GM21423 (cell line): ENCODE data around the gene VCL.

Experiments used
- ATAC-seq: cut with Tn5 transposase; IDR thresholded peaks from one replicate; pipeline ENCODE4 v1.9.1; 2021; ENCODE audit warnings: mild to moderate bottlenecking, moderate library complexity; ENCODE audit not compliant: unreplicated experiment

Gene VCL

DNA sequence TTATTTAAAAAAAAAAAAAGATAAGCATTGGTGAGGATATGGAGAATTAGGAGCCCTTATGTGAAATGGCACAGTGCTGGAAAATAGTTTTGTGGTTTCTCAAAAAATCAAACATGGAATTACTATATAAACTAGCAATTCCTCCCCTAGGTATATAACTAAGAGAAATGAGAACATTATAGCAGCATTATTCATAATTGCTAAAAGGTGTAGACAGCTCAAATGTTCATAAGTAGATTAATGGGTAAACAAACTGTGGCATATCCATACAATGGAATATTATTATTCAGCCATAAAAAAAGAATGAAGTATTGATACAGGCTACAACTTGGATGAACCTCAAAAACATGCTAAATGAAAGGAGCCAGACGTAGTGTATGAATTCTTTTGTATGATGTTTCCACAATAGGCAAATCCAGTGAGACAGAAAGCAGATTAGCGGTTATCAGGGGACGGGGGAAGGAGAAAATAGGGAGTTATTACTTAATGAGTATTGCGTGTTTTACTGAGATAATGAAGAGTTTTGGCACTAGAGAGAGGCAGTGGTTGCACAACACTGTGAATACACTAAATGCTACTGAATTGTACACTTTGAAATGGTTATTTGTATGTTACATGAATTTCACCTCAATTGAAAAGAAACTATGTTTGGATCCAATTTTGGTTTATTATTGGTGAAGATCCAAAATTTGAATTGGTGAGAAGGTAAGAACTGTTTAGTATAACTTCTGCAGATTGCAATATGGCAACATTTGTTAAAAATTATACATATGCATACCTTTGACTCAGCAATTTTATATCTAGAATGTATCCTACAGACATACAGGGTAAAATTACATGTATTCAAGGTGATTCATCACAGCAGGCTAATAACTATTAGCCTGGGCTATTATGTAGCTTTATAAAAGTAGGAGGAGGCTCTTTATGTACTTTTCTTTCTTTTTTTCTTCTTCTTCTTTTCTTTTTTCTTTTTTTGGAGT lies 69.7 kb downstream of the VCL start:
- ATAC-seq, result no peak

GRCh38 chr10:74071157-74071556 lies 73.2 kb downstream of the VCL start:
- ATAC-seq, result no peak

DNA sequence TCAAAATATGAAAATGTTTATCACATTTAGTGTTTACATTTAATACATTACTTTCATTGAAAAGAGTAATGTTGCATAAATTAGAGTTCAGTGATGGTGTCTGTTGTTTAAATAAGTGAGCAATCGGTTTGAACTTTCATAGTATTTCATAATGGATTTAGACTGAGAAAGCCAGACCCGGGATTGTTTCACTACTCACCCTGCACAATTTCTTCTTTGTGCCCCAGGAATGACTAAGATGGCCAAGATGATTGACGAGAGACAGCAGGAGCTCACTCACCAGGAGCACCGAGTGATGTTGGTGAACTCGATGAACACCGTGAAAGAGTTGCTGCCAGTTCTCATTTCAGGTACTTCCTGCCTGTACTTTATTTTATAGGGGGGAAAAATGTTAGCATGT lies 74.6 kb downstream of the VCL start:
- no peak for ATAC-seq

DNA sequence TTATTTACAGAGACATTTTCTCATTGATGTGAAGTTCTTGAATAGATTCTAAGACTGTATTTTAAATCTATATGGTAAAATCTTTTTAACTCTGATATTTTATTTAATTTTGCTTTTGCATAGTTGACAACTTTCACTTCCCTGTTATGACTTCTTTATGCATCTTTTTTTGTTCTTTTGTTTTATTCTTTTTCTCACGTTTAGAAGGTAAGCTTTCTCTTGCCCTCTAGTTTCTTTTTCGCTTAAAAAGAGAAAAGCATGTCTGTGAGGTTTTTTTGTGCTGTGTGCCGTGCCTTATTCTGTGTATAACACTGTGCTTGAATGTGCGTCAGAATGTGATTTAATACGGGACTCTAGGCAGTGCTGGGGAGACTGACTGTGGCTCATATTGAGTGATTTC lies 78.0 kb downstream of the VCL start:
- ATAC-seq, result no peak

- no peak for ATAC-seq
Measured at GRCh38 chr10:74076961-74077360, 79.0 kb downstream of the VCL start.

- no peak for ATAC-seq
Measured at GRCh38 chr10:74077416-74077815, 79.5 kb downstream of the VCL start.

DNA sequence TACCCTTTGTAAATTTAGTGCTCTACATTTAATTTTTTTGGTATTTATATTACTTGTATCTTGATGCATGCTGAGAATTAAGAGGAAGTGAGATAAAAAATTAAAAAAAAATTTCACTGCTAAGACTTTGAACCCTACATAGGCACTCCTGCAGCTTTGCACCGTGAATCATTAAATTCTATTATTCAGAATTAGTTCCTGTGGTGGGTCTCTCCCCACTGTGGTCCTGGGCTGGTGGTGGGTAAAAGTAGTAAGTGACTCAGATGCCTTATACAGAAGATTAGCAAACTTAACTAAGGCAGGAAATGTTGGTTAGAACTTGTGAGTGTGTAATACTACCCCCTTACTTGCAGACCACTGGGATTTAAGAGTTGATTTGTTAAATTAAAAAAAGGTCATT lies 80.1 kb downstream of the VCL start:
- ATAC-seq, result peak; percentile 86

- ATAC-seq, result no peak
Measured at GRCh38 chr10:74079028-74079935, 81.4 kb downstream of the VCL start.

GRCh38 chr10:74079936-74080590 lies 82.1 kb downstream of the VCL start:
- ATAC-seq, result no peak

GRCh38 chr10:74081192-74081803 lies 83.4 kb downstream of the VCL start:
- ATAC-seq, result no peak

GRCh38 chr10:74081941-74082718 lies 84.2 kb downstream of the VCL start:
- ATAC-seq, result no peak

DNA sequence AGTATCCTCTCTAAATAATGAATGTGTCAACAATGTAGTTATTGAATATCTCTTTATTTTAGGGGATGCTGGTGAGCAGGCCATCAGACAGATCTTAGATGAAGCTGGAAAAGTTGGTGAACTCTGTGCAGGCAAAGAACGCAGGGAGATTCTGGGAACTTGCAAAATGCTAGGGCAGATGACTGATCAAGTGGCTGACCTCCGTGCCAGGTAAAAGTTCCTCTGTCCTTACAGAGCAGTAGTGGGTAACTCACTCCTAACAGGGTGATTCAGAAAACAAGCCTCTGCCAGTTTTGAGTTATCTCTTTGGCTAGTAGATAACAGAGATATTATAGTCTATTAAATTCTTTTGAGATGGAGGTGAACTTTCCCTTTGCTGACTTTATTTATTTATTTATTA lies 85.4 kb downstream of the VCL start:
- no peak for ATAC-seq

GRCh38 chr10:74084955-74085354 lies 87.0 kb downstream of the VCL start:
- peak; percentile 75 for ATAC-seq

GRCh38 chr10:74086317-74086716 lies 88.4 kb downstream of the VCL start:
- ATAC-seq, result no peak

- ATAC-seq, result no peak
Measured at GRCh38 chr10:74088722-74089121, 90.8 kb downstream of the VCL start.

- no peak for ATAC-seq
Measured at GRCh38 chr10:74092372-74092771, 94.5 kb downstream of the VCL start.

DNA sequence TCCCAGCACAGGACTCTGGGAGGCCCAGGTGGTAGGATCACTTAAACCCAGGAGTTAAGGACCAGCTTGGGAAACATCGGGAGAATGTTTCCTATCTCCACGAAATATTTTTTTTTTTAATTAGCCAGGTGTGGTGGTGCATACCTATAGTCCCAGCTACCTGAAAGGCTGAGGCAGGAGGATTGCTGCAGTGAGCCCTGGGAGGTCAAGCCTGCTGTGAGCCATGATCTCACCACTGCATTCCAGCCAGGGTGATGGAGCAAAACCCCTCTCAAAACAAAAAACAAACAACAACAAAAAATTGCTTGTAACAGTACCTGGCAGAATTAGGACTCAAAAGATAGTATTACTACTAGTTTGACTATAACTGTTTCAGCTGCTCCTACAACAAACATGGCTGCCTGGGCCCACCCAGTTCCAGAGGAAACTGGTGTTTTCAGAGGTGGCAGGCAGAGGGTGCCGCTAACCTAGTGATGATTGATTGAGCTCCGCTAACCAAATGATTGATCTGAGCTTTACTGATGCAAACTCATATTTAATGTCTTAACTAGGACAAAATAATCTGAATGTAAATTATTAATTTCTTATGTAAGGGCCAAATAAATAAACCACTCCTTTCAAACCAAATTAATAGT lies 95.7 kb downstream of the VCL start:
- no peak for ATAC-seq

DNA sequence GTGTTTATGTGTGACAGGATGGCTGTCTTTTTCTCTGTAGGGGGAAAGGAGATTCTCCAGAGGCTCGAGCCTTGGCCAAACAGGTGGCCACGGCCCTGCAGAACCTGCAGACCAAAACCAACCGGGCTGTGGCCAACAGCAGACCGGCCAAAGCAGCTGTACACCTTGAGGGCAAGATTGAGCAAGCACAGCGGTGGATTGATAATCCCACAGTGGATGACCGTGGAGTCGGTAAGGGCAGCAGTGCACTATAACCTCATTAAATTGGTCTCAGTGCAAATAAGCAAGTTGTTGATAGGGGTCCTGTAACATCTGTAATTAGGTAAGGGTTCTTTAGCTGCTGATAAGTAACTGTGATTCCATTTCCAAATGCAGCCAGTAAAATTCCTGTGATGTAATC lies 96.3 kb downstream of the VCL start:
- no peak for ATAC-seq

DNA sequence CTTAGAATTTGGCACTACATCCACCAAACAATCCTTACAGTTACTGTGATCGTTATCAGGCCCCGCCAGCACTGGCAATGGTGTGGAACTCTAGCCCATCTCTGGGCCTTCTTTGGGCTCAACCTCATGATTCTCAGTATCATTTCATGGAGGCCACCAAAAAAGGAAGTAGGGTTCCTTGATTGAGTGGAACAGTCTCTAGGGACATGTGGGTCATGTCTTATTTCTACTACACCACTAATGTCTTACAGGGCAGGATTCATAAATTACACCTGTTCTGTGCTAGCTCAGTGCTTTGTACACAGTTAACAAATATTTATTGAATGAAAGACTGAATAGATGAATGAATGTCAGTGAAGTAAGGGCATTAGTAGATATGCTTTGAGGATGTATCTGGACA lies 98.9 kb downstream of the VCL start:
- ATAC-seq, result peak; percentile 96

DNA sequence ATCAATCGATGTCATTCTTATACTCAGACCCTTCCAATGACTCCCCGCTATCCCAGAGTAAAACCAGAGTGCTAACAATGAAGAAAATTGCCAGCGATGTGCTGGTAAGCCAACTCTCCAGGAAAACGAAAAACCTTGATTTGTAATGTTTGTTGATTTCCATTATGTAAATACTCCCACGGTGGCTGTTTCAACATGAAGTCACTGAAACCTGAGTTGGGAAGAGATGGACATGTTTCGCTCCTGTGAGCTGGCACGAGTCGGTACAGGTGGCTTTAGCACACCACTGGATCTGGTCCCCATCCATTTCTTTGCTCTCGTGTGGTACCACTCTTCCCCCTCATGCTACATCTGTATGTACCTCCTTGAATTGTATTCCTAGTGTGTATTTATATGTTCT lies 99.9 kb downstream of the VCL start:
- no peak for ATAC-seq
